ENCODE data around the gene SH3BGRL3.
A peak's percentile ranks its signal among the peaks of the same experiment; 100 is the strongest.
"Not testable (repeated sequence)": the region's sequence is repeated elsewhere in the genome, so short reads cannot be mapped to it uniquely, and the experiment has no call there.

SH3BGRL3 gene

DNA sequence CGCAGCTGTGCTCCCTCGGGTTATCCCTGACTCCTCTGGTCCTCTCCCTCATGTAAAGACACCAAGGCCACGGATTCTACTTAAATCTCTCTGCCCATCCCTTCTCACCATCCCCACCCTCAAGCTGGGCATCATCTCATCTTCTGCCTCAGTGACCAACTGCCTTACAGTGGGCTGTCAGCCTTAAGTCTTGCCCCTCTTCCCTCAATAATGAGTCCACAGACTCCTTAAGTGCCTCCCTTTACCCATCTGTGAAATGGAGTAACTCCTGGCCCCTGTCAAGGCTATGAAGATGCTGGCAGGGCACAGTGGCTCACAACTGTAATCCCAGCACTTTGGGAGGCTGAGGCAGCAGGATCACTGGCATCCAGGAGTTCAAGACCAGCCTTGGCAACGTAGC lies 12.1 kb downstream of the SH3BGRL3 start:
- no peak for DNase-seq

DNA sequence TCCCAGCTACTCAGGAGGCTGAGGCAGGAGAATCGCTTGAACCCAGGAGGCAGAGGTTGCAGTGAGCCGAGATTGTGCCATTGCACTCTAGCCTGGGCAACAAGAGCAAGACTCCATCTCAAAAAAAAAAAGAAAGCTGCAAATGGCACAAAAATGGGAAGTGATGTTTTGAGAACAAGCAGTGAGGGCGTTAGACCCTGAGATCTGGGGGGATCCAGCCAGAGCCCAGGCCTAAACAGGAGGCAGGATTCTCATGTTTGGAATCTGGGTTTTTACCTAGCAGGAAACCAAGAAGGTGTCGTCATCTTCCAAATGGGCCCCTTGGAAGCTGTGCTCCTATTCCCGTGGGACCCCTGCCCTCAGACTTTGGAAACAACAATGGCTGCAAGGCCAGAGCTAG lies 12.8 kb downstream of the SH3BGRL3 start:
- DNase-seq: not testable (repeated sequence)

DNA sequence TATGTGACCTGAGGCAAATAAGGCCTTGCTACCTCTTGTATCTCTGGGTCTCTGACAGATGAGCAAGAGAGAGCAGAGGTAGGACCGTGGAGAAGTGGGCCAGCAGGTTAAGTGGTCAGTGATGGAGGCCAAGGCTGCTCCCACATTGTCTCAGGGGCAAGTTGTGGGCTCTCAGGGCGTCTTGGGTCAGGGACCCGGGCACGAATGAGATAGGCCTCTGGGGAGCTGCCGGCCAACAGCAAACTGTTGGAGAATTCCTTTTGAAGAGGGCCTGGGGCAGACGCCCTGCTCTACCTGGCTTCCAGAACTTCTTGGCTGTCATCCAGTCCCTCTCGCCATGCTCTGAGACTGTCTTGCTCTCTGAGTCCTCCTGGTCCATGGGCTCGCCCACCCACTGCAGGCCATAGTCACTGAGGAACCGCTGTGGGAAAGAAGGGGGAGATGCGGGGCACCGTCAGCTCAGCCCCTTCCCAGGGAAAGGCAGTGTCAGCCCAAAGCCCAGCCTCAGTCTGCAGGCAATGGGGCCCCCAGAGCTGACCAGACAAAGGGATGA lies 14.1 kb downstream of the SH3BGRL3 start:
- no peak for DNase-seq

DNA sequence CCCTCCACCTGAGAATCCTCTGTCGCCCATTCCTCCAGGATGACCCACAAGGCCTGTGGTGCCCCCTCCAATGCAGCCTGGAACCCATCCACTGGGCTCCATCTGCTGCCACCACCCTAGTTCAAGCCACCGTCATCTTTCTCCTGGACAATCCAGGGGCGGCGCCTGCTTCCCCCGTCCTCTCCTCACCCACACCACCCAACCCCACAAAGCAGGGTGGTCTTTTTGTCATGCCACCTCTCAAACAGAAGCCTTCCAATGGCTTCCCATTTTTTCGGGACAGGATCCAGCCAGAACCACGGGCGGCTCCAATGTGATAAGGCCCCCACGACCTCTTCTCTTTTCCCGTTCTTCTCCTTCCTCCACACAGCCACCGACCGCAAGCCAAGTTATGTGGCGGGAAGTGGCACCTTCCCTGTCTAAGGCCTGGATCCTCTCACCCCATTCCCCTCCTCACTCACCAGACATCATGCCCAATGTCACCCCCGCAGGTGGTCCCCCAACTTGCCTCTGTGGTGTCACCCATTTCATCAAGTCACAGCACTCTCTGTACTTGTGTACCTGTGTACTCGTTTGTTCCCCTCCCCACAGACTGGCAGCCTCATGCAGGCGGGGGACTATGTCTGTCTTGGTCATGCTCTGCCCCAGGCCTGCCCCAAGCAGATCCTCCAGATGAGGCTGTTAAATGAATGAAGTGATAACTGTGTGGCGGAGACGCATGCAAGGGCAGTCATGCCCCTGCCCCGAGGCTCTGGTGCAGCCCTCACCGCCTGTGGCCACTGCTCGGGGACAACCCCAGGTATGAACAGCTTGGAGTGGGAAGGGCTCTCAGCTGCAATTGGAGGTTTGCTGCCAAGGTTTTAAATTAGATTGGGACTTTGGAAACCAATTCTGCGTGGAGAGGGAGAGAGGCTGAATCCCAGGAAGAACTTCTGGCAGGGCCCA lies 15.6 kb downstream of the SH3BGRL3 start:
- no peak for DNase-seq

DNA sequence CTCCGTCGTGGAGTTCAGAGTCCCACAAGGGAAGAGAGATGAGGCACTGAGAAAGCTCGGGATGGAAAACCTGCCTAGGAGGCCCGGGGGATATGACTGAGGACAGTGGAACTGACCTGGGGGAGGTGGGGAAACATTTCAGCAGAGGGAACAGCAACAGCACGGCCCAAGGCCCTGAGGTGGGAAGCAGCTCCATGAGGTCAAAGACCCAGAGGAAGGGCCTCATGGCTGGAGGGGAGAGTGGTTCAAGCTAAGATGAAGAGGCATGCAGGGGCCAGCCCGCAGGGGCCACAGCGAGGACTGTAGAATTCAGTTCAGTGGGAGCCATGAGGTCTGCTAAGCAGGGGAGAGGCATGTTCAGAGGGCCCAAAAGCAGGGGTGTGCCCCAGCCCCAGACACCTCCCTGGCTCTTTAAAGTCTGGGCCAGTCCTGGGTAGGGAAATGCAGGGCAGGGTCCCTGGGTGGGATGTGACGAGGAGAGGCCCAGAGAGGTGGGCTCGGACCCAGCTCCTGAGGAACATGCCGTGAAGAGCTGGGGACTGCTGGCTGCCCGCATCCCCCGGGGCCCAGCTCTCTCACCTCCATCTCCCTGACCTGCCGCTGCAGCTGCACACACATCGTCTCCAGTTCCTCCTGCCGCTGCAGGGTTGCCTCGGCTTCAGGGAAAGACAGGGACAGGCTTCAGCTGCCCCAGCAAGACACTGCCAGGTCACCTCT lies 16.6 kb downstream of the SH3BGRL3 start:
- no peak for DNase-seq

DNA sequence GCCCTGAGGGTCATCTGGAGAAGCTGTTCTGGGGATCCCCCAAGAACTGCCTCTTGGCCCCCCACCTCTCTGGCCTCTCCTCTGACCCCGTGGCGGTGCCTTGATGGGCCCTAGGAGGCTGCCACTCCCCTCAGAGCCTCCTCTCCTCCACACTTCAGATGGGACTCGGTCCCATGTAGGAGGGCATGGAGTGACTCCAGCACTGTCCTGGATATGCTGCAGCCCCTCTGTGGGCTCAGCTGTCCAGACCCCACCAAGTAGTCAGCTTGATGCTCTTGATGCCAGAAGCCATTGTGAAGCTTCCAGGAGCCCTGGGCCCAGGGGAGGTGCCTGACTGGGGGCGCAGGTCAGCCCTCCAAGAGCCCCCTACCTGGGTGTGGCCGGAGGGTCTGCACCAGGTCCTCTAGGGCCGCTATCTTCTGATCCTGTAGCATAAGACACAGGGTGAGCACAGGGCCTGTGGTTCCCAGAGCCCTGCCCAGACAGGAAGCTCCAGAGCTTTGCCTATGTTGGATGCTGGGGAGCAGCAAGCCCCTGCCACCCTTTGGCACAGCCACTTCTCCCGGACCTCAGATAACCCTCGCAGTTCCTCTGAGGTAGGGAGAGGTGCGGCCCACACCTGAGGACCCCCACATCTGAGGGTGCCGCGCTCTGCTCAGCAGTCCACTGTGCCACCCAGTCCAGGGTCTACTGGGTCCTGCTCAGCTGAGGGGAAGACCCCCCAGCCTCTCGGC lies 17.3 kb downstream of the SH3BGRL3 start:
- DNase-seq: no peak

DNA sequence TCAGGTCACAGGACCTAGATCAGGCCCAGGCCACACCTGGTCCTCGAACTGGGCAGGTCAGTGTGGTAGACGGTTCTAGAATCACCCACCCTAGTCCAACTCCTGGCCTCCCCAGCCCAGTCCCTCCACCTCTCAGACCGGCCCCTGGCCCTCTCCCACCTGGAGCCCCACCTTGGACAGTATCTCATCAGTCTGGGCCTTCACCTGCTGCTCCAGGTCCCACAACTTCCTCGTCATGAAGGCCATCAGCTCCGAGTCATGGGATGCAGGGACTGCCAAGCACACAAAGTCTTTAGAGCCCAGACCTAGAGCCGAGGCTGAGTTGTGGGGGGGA lies 17.9 kb downstream of the SH3BGRL3 start:
- DNase-seq: no peak

DNA sequence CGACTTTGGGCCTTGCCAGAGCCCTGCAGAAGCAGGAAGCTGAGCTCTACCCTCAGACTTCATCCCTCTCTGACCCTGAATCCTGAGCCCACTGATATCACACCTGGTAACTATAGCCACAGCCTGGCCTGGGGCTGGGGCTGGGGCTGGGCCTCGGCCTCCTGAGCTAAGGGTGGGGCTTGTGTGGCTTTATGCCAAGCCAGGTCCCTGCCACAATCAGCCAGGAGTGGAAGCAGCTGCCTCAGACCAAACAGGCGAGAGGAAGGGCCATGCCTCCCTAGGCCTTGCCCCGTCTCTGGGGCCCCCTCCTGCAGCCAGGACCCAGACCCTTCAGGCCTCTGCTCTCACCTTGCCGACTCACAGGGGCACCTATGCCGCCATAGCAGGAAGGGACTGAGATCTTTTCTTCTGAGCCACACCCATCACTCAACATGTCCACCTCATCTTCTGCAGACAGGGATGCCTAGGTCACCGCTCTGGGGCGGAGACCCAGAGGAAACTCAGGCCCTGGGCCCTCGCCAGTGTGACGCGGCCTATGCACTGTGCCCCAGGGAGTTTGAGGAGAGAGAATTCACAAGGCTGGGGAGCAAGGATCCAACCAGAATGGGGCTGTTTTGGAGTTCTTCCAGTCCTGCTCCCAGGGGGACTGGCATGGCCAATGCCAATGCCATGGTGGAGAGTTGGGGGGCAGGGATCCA lies 20.8 kb downstream of the SH3BGRL3 start:
- no peak for DNase-seq

DNA sequence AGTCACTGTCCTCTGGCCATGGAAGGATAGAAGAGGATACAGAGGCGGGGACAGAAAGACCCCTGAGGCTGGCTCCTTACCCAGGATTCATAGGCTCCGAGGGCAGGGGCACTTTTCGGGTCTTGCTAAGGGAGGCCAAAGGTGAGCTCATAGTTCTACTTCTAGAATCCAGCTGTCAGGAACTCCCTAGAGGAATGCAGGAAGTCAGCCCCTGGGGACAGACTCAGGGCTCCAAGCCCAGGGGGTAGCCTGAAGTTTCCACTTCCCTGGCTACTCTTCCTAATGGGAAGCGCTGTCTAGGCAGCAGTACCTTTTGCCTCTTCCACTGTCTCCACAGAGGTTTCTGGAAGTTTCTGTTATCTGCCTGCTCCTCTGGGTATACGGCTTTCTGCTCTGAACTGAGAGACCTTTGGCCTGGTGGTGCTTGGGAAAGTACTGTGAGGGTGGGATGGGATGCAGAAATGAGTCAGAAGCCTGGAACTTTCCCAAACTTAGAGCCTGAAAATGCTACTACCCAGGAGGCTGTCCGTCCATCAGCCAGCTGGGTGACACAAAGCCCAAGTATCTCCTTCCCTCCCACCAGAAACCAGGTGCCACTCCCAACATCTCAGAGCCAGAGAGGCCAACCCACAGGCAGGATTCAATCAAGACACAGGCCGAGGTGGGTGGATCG lies 23.0 kb downstream of the SH3BGRL3 start:
- DNase-seq: no peak

DNA sequence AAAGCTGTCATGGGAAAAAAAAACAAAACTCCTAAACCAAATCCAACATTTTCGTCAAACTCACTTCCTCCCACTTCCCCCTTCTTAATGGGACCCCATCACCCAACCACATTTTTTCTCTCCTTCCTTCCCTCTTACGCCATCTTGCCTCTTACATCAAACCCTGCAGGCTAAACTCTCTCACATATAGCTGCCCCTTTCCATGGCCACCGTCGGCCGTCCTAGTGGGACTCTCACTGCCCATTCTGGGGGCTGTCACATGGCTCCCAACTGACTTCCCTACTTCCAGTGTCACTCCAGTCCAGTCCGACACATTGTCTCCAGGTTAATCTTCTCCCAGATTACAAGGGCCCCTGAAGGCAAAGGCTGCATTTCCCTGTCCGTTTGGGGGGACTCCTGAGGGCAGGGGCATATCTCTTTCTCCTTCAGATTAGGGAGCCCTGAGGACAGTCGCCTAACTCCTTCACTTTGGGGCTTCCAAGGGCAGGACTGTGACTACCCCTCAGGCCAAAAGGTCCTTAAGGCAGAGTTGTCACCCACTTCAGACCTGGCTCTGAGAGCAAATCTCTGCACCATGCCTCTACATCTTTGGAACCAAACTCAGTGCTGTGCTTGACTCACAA lies 25.9 kb downstream of the SH3BGRL3 start:
- no peak for DNase-seq

DNA sequence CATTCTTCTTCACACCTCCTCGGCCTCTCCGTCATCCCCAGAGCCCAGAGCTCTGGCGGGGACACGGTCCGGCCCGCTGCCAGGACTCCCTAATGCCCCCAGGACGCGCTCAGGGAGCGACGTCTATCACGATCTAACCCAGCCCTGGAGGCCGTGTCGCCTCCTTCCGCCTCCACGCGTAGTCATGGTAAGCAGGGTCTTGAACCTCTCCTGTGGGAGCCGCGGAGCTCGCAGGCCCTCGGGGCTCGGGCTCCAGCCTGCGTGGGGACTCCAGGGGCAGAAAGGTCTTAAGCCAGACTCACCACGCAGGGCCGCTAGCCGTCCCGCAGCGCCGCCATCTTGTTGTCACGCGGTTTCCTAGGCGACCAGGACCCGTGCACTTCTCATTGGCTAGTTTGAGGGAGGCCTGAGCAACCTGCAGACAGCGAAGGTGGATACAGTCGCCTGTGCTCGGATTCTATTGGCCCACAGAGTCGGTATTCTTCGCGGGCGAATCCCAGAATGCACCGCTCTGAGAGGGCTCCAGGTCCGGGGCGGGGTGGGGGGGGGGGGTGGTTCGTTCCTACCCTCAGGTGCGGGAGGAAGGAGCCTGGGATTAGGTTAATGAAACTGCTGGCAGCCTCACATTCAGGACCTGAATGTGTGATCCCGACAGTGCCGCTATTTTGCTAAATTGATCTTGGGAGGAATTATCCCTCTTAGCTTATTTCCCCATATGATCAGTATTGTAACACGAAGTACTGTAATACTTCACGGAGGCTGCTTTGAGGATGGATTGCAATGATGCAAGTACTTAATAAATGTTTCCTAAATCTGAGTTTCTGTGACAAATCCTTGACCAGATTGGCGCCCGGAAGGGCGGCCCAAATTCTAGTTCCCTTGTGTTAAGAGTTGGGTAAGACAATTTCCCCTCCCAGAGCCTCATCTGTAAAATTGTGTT lies 26.7 kb downstream of the SH3BGRL3 start, which contains the start of gene UBXN11:
Gene UBXN11 (minus strand): TSS at position 347 of the 940 bp plus-strand sequence. CDS start 3,753 bp downstream, outside the sequence.
- DNase-seq: peak; percentile 89

DNA sequence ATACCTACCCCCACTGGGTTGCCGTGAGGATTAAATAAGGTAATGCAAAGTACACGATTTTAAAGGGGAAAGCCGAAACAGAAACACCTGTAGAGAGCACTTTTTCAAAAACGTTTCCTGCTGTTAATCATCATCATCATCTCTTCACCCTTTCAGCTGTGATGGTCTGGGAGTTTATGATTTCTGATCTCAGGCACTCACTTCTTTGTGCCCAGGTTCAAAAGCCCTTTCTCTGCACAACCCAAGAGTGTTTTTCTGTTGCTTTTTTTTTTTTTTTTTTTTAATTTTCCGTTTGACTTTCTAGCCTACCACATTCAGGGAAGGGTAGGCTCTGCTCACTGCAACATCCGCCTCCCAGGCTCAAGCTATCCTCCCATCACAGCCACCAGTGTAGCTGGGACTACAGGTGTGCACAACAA lies 27.5 kb downstream of the SH3BGRL3 start:
- DNase-seq: no peak

DNA sequence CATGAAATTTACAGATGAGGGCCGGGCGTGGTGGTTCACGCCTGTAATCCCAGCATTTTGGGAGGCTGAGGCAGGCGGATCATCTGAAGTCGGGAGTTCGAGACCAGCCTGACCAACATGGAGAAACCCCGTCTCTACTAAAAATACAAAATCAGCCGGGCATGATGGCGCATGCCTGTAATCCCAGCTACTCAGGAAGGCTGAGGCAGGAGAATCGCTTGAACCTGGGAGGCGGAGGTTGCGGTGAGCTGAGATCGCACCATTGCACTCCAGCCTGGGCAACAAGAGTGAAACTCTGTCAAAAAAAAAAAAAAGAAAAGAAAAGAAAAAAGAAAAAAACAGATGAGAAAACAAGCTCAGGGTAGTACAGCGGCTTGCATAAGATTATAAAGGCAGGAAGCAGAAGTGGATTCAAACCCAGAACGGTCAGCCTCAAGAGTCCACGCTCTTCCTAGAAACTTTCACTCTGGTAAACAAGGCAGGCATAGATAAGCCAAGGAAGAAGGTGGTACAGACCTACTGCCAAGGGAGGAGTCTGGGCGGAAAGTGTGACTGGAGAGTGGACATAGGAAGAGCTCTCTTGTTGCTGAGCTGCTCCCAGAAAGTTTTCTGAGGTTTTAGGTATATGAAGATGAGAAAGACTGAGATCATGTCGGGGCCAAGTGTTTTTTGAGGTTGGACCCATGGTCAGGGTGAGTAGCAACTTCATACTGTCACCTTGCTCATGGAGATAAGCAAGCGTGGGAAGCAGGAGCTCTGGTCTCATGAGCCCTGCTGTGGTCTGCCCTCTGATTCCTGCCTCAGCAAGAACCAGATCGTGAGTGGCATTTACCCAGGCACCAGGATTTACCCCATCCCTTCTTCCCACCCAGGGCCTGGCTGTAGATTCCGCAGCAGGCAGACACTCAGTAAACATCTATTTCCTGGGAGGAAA lies 28.3 kb downstream of the SH3BGRL3 start:
- DNase-seq: not testable (repeated sequence)

DNA sequence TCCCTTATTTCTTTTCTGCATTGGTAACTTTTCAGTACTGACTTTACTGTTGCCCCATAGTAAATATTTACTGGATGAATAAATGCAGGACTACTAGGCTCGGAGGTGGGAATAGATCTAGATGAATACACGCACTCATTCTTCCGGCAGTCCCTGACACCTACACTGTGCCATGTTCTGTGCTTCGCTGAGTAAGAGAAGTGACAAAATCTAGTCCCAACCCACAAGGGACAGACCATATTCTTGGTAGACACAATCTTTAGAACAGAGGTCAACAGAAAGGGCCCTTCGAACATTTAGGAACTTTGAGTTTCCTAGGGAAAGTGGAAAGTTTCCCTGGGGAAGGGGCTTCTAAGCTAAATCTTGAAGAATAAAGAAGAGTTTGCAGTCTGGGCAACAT lies 34.6 kb downstream of the SH3BGRL3 start:
- DNase-seq: no peak

DNA sequence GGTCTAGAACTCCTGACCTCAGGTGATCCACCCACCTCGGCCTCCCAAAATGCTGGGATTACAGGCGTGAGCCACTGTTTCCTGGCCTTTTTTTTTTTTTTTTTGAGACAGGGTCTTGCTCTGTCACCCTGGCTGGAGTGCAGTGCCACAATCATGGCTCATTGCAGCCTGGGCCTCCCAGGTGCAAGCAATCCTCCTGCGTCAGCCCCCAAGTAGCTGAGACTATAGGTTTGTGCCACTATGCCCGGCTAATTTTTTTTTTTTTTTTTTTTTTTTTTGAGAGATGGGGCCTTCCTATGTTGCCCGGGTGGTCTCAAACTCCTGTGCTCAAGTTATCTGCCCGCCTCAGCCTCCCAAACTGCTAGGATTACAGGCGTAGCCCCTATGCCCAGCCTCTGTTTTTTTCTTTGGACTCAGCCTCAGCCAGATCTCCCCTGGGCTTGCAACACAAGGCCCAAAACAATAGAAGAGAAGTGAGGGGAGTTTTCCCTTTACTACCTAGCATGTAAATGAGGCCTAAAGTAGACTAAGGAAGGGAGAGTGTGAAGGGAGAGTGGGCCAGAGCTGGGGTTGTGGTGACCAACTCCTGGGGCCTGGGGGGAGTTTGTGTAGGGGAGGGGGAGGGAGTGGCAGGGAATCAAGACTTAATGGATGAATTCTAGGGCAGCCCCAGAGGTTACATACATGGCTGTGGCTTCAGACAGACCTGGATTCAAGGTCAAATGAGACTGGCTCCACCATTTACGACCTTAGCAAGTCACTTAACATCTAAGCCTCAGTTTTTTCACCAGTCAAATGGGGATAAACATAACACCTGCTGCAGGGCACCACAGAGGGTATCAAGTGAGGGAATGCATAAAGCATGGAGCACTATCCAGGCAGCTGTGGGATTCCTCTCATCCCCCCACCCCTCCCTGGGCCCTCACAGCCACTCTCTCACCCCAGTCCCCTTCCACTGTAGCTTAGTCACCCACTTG lies 36.3 kb downstream of the SH3BGRL3 start:
- DNase-seq: no peak

DNA sequence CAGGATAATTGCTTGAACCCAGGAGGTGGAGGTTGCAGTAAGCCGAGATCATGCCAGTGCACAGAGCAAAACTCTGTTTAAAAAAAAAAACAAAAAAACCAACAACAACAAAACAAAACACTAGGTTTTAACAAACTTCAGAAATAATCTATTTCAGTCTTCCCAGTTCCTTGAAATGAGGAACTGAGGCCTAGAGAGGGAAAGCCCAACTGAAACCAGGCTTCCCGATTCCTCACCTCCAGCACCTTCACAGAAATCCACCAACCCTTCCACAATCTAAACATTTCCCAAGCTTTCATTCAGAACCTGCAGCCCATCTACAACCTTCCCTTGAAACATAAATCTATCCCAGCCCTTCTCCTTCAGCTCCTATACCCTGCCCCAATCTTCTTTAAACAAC lies 37.3 kb downstream of the SH3BGRL3 start:
- DNase-seq: no peak

DNA sequence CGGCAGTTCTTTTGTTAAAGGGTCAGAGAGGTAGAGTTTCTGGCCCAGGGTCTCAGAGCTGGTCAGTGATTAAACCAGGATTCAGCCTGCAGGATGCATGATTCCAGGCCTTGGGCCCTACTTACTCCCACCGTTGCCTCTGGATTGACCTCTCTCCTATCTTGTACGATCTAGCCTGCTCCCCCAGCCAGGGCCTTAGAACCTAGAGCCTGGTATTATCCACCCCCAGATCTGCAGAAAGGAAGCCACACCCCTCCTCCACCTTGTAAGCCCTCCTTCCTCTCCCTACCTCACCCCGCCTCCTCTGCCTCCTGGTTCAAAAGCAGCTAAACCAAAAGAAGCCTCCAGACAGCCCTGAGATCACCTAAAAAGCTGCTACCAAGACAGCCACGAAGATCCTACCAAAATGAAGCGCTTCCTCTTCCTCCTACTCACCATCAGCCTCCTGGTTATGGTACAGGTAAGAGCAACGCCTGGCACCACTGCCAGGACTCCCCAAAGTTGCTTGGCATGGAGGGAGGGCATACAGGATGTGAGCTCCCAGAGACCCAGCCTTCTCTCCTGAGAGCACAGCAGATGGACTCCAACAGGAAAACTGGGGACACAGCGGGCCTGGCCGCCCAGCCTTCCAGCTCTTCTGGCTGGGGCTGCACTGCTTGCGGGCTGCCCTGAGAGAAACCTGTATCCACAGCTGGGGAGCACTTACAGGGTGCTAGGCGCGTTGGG lies 37.9 kb downstream of the SH3BGRL3 start, which contains the start of gene CD52:
Gene CD52 (plus strand): TSS at position 347 of the 726 bp plus-strand sequence. CDS start 60 bp downstream, at position 407.
- DNase-seq: no peak
